Measurements from ENCODE around the gene ICAM1. TPM values are rescaled to one million over a fixed set of nuclear protein-coding genes. Genes with fewer than 3 reads are reported as not detected.

The ICAM1 gene
- total RNA-seq, 4 donors from 2014 or later, result 6.5 to 32.8 (median 23.2) TPM

DNA sequence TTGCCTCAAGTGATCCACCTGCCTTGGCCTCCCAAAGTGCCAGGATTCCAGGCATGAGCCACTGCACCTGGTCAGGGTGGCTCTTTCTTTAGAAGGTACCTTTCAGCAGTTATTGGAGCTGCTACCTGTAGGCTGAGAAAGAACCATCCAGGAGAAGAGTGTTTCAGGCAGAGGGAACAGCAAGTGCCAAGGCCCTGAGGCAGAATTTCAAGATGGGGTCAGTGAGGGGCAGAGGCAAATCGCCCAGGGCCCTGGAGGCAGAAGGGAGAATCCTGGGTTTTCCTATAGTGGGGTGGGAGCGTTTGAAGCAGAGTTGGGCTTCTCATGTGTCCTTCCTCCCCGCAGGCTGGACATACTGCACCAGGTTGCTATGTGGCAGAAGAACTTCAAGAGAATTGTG, 16.7 kb upstream of the ICAM1 start:
- no peak for DNase-seq
- no peaks in the 10 kb centered on the region for H3K36me3 ChIP-seq
- no peak for TF ChIP-seq POLR2A (IDR thresholded peaks at IDR 0.05)
- TF ChIP-seq, protein P1, sequence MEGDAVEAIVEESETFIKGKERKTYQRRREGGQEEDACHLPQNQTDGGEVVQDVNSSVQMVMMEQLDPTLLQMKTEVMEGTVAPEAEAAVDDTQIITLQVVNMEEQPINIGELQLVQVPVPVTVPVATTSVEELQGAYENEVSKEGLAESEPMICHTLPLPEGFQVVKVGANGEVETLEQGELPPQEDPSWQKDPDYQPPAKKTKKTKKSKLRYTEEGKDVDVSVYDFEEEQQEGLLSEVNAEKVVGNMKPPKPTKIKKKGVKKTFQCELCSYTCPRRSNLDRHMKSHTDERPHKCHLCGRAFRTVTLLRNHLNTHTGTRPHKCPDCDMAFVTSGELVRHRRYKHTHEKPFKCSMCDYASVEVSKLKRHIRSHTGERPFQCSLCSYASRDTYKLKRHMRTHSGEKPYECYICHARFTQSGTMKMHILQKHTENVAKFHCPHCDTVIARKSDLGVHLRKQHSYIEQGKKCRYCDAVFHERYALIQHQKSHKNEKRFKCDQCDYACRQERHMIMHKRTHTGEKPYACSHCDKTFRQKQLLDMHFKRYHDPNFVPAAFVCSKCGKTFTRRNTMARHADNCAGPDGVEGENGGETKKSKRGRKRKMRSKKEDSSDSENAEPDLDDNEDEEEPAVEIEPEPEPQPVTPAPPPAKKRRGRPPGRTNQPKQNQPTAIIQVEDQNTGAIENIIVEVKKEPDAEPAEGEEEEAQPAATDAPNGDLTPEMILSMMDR (IDR thresholded peaks at IDR 0.05), result no peak
- peaks cover 0 to 4% of the 10 kb centered on the region in 2 donors for H3K4me1 ChIP-seq
- no peak overlapping the region for H3K27ac ChIP-seq
- no peak overlapping the region for H3K4me3 ChIP-seq
- no peaks in the 10 kb centered on the region for H3K9me3 ChIP-seq
- intact Hi-C loops (cut with DNase I; ENCODE audit: low total_unique reads), result no loop called here
- H3K27me3 ChIP-seq, result no peaks in the 10 kb centered on the region

DNA sequence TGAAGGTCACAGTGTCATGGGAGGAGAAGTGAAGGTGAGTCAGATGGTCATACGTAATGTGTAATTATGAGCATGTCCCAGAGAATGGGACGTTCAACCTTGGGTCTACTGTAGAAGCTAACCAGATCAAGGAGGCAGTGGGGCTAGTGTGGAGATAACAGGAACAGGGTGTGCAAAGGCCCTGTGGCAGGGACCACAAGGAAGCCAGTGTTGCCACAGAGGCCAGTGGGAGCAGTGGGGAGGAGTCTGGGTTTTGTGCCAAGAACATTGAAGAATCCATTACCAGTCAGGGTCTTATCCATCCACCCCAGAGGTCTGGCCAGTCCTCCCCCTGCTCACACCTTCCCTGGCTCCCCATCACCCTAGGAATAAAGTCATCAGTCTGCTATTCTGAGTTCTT, 15.6 kb upstream of the ICAM1 start:
- no peak overlapping the region for H3K4me3 ChIP-seq
- no peaks in the 10 kb centered on the region for H3K27me3 ChIP-seq
- no peaks in the 10 kb centered on the region for H3K36me3 ChIP-seq
- intact Hi-C loops (cut with DNase I; ENCODE audit: low total_unique reads), result no loop called here
- DNase-seq, result no peak
- H3K4me1 ChIP-seq, result peaks cover 0 to 4% of the 10 kb centered on the region in 2 donors
- no peak for TF ChIP-seq POLR2A (IDR thresholded peaks at IDR 0.05)
- TF ChIP-seq, protein P1 (IDR thresholded peaks at IDR 0.05), result no peak
- H3K9me3 ChIP-seq, result no peaks in the 10 kb centered on the region
- no peak overlapping the region for H3K27ac ChIP-seq

DNA sequence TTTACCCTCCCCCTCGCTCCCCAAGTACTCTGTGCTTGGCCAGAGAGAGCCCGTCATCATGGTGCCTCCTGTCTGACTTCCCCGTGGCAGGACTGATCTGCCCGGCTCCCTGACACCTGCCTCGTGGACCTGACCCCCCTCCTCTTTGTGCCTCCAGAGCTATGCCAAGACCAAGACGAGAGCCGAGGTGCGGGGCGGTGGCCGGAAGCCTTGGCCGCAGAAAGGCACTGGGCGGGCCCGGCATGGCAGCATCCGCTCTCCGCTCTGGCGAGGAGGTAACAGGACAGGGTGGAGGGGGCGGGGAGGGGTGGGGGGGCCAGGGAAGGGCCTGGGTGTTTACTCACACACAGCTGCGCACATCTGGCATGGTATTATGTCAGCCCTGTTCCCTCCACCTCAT, 14.4 kb upstream of the ICAM1 start:
- Histone ChIP-seq H3K36me3 (no peaks in the 10 kb centered on the region), H3K4me1 (peaks cover 0 to 4% of the 10 kb centered on the region in 2 donors), H3K27ac (no peak overlapping the region), H3K9me3 (no peaks in the 10 kb centered on the region), H3K4me3 (no peak overlapping the region), H3K27me3 (no peaks in the 10 kb centered on the region)
- intact Hi-C loops (cut with DNase I; ENCODE audit: low total_unique reads), result no loop called here
- TF ChIP-seq, protein P1 (IDR thresholded peaks at IDR 0.05), result no peak
- no peak for TF ChIP-seq POLR2A (IDR thresholded peaks at IDR 0.05)
- no peak for DNase-seq

DNA sequence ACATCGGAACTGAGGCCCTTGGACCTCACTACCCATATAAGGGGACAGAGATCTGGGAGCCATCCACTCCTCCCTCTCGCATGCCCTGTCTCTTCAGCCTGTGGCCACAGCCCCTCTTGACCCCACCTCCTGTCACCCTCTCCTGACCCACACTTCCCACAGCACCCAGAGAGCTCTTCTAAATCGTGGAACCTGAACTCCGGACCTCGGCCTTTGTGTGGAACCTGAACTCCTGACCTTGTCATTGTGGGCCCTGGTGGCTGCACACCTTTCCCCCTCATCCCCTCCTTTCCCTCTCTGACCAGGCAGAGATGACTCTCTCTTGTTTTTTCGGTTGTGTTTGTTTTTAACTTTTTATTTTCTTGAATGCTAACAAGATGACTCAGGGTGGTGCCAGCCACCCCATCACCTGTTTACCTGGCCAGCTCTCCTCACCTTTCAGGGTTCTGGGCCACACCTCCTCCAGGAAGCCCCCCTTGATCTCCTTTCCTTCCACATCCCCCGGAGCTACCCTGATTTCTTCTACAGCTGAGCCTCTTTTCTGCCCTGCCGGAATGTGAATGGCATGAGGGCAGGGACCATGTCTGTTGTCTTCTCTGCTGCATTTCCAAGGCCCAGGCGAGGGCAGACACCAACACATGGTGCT, 13.8 kb upstream of the ICAM1 start:
- H3K4me1 ChIP-seq, result peaks cover 0 to 4% of the 10 kb centered on the region in 2 donors
- H3K27ac ChIP-seq, result no peak overlapping the region
- H3K9me3 ChIP-seq, result no peaks in the 10 kb centered on the region
- H3K36me3 ChIP-seq, result no peaks in the 10 kb centered on the region
- no peak for DNase-seq
- no peak overlapping the region for H3K4me3 ChIP-seq
- intact Hi-C loops (cut with DNase I; ENCODE audit: low total_unique reads), result no loop called here
- TF ChIP-seq POLR2A (IDR thresholded peaks at IDR 0.05), result no peak
- TF ChIP-seq, protein P1 (IDR thresholded peaks at IDR 0.05), result no peak
- no peaks in the 10 kb centered on the region for H3K27me3 ChIP-seq

DNA sequence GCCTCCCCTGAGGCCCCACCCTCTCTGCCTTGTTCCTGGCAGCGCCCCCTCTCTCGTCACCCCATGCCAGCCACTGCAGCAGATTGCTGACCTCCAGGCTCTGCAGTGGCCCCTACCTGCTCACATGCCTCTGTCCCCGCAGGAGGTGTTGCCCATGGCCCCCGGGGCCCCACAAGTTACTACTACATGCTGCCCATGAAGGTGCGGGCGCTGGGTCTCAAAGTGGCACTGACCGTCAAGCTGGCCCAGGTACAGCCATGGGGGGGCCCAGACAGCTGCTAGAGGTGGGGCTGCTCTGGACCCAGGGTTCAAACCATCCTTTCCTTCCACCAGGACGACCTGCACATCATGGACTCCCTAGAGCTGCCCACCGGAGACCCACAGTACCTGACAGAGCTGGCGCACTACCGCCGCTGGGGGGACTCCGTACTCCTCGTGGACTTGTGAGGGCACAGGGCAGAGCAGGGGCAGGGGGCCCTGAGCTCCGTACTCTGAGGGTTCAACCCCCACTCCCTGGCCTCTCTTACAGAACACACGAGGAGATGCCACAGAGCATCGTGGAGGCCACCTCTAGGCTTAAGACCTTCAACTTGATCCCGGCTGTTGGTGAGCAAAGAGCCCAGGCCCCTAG, 12.7 kb upstream of the ICAM1 start:
- no peak overlapping the region for H3K27ac ChIP-seq
- no peak overlapping the region for H3K4me3 ChIP-seq
- no peak for DNase-seq
- no peaks in the 10 kb centered on the region for H3K36me3 ChIP-seq
- no peaks in the 10 kb centered on the region for H3K4me1 ChIP-seq
- TF ChIP-seq, protein P1 (IDR thresholded peaks at IDR 0.05), result no peak
- no peak for TF ChIP-seq POLR2A (IDR thresholded peaks at IDR 0.05)
- H3K9me3 ChIP-seq, result no peaks in the 10 kb centered on the region
- intact Hi-C loops (cut with DNase I; ENCODE audit: low total_unique reads), result no loop called here
- no peaks in the 10 kb centered on the region for H3K27me3 ChIP-seq

All from uterus (tissue), 4 donors.